ENCODE data around the gene RUNX2.

The RUNX2 gene

GRCh38 chr6:45491048-45491735, 163.1 kb downstream of the RUNX2 start:
- no peak for DNase-seq

GRCh38 chr6:45491874-45492273, 163.7 kb downstream of the RUNX2 start:
- DNase-seq, result no peak

- no peak for DNase-seq
These were observed 165.6 kb downstream of the RUNX2 start for GRCh38 chr6:45493761-45494160.

GRCh38 chr6:45494416-45495135, 166.4 kb downstream of the RUNX2 start:
- peak; percentile 88 for DNase-seq

GRCh38 chr6:45495429-45496084, 167.4 kb downstream of the RUNX2 start:
- DNase-seq, result peak; percentile 83

GRCh38 chr6:45496085-45496433, 167.9 kb downstream of the RUNX2 start:
- no peak for DNase-seq

GRCh38 chr6:45498591-45498990, 170.5 kb downstream of the RUNX2 start:
- DNase-seq, result no peak

- peak; percentile 29 for DNase-seq
These were observed 173.0 kb downstream of the RUNX2 start for GRCh38 chr6:45500924-45501816.

GRCh38 chr6:45502456-45502855, 174.3 kb downstream of the RUNX2 start:
- DNase-seq, result no peak

GRCh38 chr6:45504947-45505346, 176.8 kb downstream of the RUNX2 start:
- no peak for DNase-seq

- no peak for DNase-seq
These were observed 177.3 kb downstream of the RUNX2 start for GRCh38 chr6:45505470-45505869.

- DNase-seq, result no peak
These were observed 179.1 kb downstream of the RUNX2 start for GRCh38 chr6:45507186-45507585.

- DNase-seq, result no peak
These were observed 181.3 kb downstream of the RUNX2 start for GRCh38 chr6:45509426-45509825.

GRCh38 chr6:45512717-45513116, 184.6 kb downstream of the RUNX2 start:
- no peak for DNase-seq

- no peak for DNase-seq
These were observed 185.1 kb downstream of the RUNX2 start for GRCh38 chr6:45513213-45513618.

GRCh38 chr6:45513843-45514242, 185.7 kb downstream of the RUNX2 start:
- no peak for DNase-seq

GRCh38 chr6:45514454-45515230, 186.5 kb downstream of the RUNX2 start:
- DNase-seq, result no peak

- DNase-seq, result no peak
These were observed 190.0 kb downstream of the RUNX2 start for GRCh38 chr6:45518013-45518720.

- DNase-seq, result no peak
These were observed 193.1 kb downstream of the RUNX2 start for GRCh38 chr6:45521226-45521625.

GRCh38 chr6:45522486-45522885, 194.4 kb downstream of the RUNX2 start:
- DNase-seq, result no peak

GRCh38 chr6:45527210-45527609, 199.1 kb downstream of the RUNX2 start:
- no peak for DNase-seq
